Smooth muscle cell (in vitro differentiated cells): ENCODE results near the gene FGGY. TPM values are rescaled to one million over a fixed set of nuclear protein-coding genes. Genes with fewer than 3 reads are reported as not detected.

Source experiments
- DNase-seq: peaks from one replicate; lab custom pipeline; 2025; ENCODE audit not compliant: unreplicated experiment; lab: John Stamatoyannopoulos, UW
- H2AFZ ChIP-seq: fragments of 200-600 bp; sonication (generic); 2 replicates; pipeline ENCODE4 v1.6.0; 2016; ENCODE audit warnings: antibody characterized with exemption, low read depth, mild to moderate bottlenecking
- H3F3A ChIP-seq: fragments of 200-600 bp; sonication (generic); 2 replicates; pipeline ENCODE4 v1.6.0; 2017; ENCODE audit warnings: antibody characterized with exemption, low read depth
- H3K27ac ChIP-seq: fragments of 200-600 bp; sonication (generic); 2 replicates; pipeline ENCODE4 v1.5.1; 2016; ENCODE audit warnings: low read depth, mild to moderate bottlenecking
- H3K27me3 ChIP-seq: fragments of 200-600 bp; sonication (generic); 2 replicates; pipeline ENCODE4 v1.6.1; 2016; ENCODE audit warnings: low read depth, mild to moderate bottlenecking
- H3K36me3 ChIP-seq: fragments of 200-600 bp; sonication (generic); 2 replicates; pipeline ENCODE4 v1.5.1; 2016; ENCODE audit warnings: low read depth
- H3K4me1 ChIP-seq: fragments of 200-600 bp; sonication (generic); 2 replicates; pipeline ENCODE4 v1.5.1; 2016; ENCODE audit warnings: low read depth
- H3K4me2 ChIP-seq: fragments of 200-600 bp; sonication (generic); 2 replicates; pipeline ENCODE4 v1.6.0; 2016; ENCODE audit warnings: mild to moderate bottlenecking
- H3K4me3 ChIP-seq: fragments of 200-600 bp; sonication (generic); 2 replicates; pipeline ENCODE4 v1.5.1; 2016; ENCODE audit warnings: mild to moderate bottlenecking
- H3K79me2 ChIP-seq: fragments of 200-600 bp; sonication (generic); 2 replicates; pipeline ENCODE4 v1.6.0; 2016; ENCODE audit warnings: low read depth, mild to moderate bottlenecking
- H3K9ac ChIP-seq: fragments of 200-600 bp; sonication (generic); 2 replicates; pipeline ENCODE4 v1.6.0; 2016; ENCODE audit warnings: low read depth
- H3K9me3 ChIP-seq: fragments of 200-600 bp; sonication (generic); replicated peaks from 2 replicates; pipeline ENCODE4 v1.5.1; 2016; ENCODE audit warnings: low read depth
- H4K20me1 ChIP-seq: fragments of 200-600 bp; sonication (generic); 2 replicates; pipeline ENCODE4 v1.6.0; 2016; ENCODE audit warnings: low read depth
- WGBS: methylation state at CpG from one replicate; pipeline ENCODE4 v1.1.7; 2016; ENCODE audit warnings: low lambda C conversion rate; 5-methylcytosine and 5-hydroxymethylcytosine counted together
- polyA plus RNA-seq: library from polyadenylated mRNA; unstranded; fragments of >200 nt; fragmentation: Nextera tagmentation; extraction: Ambion mirVana; gene quantifications from 2 replicates; pipeline ENCODE4 v1.2.1, GENCODE V29; 2016
- total RNA-seq: library from RNA; depleted of rRNA; stranded (reverse); fragments of >200 nt; gene quantifications from 2 replicates; pipeline ENCODE4 v1.2.3, GENCODE V29; 2014
- TF ChIP-seq, protein P1 (sequence below): fragments of 200-600 bp; sonication (generic); IDR thresholded peaks from 2 replicates; pipeline ENCODE4 v1.5.1; 2017; ENCODE audit warnings: borderline replicate concordance, mild to moderate bottlenecking, antibody characterized with exemption; ENCODE audit not compliant: insufficient read depth, poor library complexity, severe bottlenecking

The FGGY gene
- total and polyA plus RNA-seq, 2 experiments from 2014 or later, result 5.1 to 9.2 TPM

DNA sequence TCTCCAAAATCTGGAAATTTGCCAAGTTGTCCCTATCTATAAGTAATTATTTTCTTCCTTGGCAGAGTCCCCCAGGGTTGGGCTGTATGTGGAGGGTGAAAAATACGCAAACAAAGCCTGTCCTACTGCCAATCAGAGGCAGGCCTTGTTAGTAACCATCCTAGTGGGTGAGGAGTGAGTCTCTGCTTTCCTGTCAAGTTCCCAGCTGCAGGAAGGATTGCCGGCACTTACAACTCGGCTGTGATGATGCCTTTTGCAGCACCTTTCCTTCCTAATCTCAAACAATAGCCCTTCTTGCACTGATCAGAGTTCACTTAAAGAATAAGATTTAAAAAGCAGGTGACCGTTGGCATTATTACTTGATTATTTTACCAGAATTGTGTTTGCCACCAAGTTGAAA is 31.3 kb upstream of the FGGY start:
- no peak overlapping the region for H3K4me2 ChIP-seq
- H4K20me1 ChIP-seq, result no peaks in the 10 kb centered on the region
- H3K9ac ChIP-seq, result no peak overlapping the region
- TF ChIP-seq, protein P1, sequence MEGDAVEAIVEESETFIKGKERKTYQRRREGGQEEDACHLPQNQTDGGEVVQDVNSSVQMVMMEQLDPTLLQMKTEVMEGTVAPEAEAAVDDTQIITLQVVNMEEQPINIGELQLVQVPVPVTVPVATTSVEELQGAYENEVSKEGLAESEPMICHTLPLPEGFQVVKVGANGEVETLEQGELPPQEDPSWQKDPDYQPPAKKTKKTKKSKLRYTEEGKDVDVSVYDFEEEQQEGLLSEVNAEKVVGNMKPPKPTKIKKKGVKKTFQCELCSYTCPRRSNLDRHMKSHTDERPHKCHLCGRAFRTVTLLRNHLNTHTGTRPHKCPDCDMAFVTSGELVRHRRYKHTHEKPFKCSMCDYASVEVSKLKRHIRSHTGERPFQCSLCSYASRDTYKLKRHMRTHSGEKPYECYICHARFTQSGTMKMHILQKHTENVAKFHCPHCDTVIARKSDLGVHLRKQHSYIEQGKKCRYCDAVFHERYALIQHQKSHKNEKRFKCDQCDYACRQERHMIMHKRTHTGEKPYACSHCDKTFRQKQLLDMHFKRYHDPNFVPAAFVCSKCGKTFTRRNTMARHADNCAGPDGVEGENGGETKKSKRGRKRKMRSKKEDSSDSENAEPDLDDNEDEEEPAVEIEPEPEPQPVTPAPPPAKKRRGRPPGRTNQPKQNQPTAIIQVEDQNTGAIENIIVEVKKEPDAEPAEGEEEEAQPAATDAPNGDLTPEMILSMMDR, result no peak
- H3K9me3 ChIP-seq, result no peaks in the 10 kb centered on the region
- no peaks in the 10 kb centered on the region for H3K79me2 ChIP-seq
- peaks cover 12% of the 10 kb centered on the region for H3K4me1 ChIP-seq
- H3F3A ChIP-seq, result no peaks in the 10 kb centered on the region
- DNase-seq, result no peak
- no peaks in the 10 kb centered on the region for H3K27me3 ChIP-seq
- H2AFZ ChIP-seq, result no peak overlapping the region
- WGBS, result 91% methylated on average over 4 of the region's 4 CpGs
- H3K36me3 ChIP-seq, result no peaks in the 10 kb centered on the region
- no peak overlapping the region for H3K4me3 ChIP-seq
- H3K27ac ChIP-seq, result no peak overlapping the region

DNA sequence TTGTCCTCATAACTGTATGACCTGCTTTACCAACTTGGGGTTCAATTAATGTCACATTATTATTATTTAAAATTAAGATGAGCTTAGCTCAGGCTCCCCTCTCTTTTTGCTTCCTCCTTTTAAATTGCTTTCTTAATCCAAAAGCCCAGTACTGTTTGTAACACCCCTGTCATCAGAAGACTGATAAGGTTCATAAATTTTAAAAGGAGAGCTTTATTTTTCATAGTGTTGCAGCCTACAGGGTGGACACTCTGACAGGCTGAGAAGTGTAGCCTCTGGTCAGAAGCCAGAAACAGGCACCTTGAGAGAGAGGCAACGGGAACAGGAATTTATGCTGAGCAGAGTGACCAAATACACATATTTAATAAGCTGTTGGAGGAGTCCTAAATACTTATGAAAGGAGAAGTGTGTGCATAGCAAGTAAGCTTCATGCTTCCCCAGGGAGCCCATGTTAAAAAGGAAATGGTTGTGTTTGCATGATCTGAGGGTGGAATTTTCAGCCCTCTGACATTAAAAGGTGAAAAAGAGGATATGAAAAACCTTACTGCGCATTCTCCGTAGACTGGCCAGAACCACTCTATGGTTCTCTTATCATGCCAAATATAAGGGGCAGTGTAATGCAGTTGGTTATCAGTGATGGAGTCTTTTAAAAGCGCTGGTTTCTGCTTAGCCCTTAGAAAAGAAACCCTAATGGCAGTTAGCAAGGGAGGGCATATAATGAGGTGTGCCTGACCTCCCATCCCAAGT is 30.5 kb upstream of the FGGY start:
- Histone ChIP-seq H3K4me3 (no peak overlapping the region), H3K4me1 (peaks cover 9% of the 10 kb centered on the region), H3K27ac (no peak overlapping the region), H2AFZ (no peak overlapping the region), H3K9me3 (no peaks in the 10 kb centered on the region), H4K20me1 (no peaks in the 10 kb centered on the region), H3K27me3 (no peaks in the 10 kb centered on the region), H3K36me3 (no peaks in the 10 kb centered on the region), H3K9ac (no peak overlapping the region), H3K4me2 (no peak overlapping the region), H3F3A (no peaks in the 10 kb centered on the region), H3K79me2 (no peaks in the 10 kb centered on the region)
- WGBS, result 85% methylated on average over 4 of the region's 4 CpGs
- no peak for DNase-seq
- TF ChIP-seq, protein P1, result no peak

DNA sequence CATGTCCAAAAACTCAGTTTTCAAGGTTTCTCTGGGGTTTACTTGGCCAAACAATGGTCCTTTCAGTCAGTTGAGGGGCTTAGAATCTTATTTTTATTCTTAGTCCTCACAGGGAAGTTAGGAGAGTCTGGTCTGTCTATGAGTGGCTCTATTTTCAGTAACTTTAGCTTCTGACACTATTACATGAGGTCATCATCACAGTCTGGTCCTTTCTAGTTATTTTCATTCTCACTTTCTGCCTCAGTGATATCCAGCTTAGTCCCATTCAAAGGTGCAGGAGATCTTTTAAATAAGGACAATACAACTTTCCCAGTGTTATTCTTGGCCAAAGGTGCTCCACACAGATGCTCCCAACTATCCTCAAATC is 30.0 kb upstream of the FGGY start:
- Histone ChIP-seq H4K20me1 (no peaks in the 10 kb centered on the region), H3K9me3 (no peaks in the 10 kb centered on the region), H3K79me2 (no peaks in the 10 kb centered on the region), H3K4me2 (no peak overlapping the region), H3K4me1 (peaks cover 4% of the 10 kb centered on the region), H3K27ac (no peak overlapping the region), H3K27me3 (no peaks in the 10 kb centered on the region), H3K4me3 (no peak overlapping the region), H2AFZ (no peak overlapping the region), H3K36me3 (no peaks in the 10 kb centered on the region), H3K9ac (no peak overlapping the region), H3F3A (no peaks in the 10 kb centered on the region)
- DNase-seq, result no peak
- TF ChIP-seq, protein P1, result no peak

DNA sequence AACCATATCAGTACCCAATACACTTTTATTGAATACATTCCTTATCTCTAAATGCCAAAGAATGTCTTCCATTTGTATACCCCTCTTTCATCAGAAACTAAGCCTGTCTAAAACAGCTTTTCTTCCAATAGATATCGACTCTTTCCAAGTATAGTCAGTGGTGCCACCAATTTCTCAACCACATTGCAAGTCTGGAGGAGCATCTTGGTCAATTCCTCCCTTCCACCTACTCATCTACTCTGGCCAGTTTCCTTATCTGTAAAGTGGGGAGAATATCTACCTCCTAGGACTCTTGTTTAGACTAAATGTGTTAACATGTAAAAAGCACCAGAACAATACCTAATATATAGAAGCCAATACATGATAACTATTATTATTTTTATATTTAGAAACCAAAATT is 28.5 kb upstream of the FGGY start:
- no peaks in the 10 kb centered on the region for H3K27me3 ChIP-seq
- WGBS, result 95% methylated on average over 1 of the region's 1 CpG
- no peaks in the 10 kb centered on the region for H3K79me2 ChIP-seq
- H4K20me1 ChIP-seq, result no peaks in the 10 kb centered on the region
- no peaks in the 10 kb centered on the region for H3K9me3 ChIP-seq
- H3K4me2 ChIP-seq, result no peak overlapping the region
- H3K4me1 ChIP-seq, result no peaks in the 10 kb centered on the region
- H3K36me3 ChIP-seq, result no peaks in the 10 kb centered on the region
- no peak overlapping the region for H2AFZ ChIP-seq
- TF ChIP-seq, protein P1, result no peak
- H3F3A ChIP-seq, result peaks cover 5% of the 10 kb centered on the region
- no peak overlapping the region for H3K27ac ChIP-seq
- H3K9ac ChIP-seq, result no peak overlapping the region
- no peak overlapping the region for H3K4me3 ChIP-seq
- DNase-seq, result no peak
